GM19351 (cell line): ENCODE results near the gene MAGEA9.
"Not testable (repeated sequence)": the region's sequence is repeated elsewhere in the genome, so short reads cannot be mapped to it uniquely, and the experiment has no call there.

Experiments used
- ATAC-seq: cut with Tn5 transposase; IDR thresholded peaks from one replicate; pipeline ENCODE4 v1.9.1; 2021; ENCODE audit warnings: mild to moderate bottlenecking, moderate library complexity; ENCODE audit not compliant: unreplicated experiment

MAGEA9 gene, protein sequence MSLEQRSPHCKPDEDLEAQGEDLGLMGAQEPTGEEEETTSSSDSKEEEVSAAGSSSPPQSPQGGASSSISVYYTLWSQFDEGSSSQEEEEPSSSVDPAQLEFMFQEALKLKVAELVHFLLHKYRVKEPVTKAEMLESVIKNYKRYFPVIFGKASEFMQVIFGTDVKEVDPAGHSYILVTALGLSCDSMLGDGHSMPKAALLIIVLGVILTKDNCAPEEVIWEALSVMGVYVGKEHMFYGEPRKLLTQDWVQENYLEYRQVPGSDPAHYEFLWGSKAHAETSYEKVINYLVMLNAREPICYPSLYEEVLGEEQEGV

DNA sequence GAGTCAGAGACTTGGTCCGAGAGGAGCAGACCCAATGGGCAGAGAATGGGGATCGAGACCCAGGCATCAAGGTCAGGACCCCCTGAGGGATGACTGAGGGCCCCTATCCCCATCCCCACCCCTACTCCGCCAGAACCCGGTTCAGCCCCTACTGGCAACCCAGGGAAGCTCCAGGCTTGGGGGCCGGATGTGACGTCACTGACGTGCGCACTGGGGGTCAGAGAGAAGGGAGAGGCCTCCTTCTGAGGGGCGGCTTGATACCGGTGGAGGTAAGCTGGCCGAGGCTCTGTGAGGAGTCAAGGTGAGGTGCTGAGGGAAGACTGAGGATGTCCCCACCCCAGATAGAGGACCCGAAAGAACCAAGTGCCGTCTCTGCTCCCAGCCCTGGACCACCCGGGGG is at the start of gene MAGEA9:
Gene MAGEA9, plus strand, starts transcription at position 204 of the 400 bp plus-strand sequence. CDS start 4,281 bp downstream, outside the sequence.
- not testable (repeated sequence) for ATAC-seq

DNA sequence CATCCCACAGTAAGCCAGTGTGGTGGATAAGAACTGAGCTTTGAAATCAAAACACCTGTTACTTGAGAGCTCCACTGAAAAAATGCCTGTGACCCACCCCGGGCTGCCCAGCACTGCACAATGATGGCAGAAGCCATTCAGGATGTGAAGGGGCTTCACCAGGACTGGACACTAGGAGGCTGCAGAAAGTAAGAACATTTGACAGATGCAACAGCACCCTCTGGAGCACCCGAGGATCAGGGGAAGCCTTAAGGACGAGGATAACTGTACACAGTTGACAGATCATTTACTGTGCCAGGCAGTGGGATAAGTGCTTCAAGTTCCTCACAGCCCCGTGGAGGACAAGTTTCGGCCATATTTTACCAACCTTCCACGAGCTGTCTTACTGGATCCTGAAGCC is 39.5 kb upstream of the MAGEA9 start:
- ATAC-seq = not testable (repeated sequence)

DNA sequence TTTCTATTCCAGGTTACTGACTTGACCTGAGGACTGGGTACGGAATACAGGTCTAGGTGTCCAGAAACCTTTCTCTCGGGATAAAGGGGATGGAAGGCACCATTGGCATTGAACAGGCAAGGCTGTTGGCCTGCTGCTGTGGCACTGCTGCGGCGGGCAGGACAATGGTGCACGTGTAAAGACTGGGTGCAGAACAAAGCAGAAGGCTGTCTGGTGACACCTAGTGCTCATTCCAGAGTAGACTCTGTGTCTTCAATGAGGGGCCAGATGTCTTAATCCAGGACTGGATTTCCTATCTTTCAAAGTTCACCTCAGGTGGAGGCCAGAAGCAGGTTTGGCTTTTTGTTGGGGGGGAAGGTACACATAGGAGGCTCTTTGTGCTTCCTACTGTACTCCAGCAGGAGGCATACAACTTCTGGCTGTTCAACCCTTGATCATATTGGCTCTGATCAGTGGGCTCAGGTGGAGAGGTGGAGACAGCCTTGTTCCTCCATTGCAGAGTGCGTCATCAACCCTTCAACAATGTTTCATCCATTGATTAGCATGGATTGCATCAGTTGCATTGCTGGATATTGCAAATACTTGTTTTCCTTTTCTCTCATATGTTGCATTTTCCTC is 35.2 kb upstream of the MAGEA9 start:
- peak; percentile 58 for ATAC-seq

DNA sequence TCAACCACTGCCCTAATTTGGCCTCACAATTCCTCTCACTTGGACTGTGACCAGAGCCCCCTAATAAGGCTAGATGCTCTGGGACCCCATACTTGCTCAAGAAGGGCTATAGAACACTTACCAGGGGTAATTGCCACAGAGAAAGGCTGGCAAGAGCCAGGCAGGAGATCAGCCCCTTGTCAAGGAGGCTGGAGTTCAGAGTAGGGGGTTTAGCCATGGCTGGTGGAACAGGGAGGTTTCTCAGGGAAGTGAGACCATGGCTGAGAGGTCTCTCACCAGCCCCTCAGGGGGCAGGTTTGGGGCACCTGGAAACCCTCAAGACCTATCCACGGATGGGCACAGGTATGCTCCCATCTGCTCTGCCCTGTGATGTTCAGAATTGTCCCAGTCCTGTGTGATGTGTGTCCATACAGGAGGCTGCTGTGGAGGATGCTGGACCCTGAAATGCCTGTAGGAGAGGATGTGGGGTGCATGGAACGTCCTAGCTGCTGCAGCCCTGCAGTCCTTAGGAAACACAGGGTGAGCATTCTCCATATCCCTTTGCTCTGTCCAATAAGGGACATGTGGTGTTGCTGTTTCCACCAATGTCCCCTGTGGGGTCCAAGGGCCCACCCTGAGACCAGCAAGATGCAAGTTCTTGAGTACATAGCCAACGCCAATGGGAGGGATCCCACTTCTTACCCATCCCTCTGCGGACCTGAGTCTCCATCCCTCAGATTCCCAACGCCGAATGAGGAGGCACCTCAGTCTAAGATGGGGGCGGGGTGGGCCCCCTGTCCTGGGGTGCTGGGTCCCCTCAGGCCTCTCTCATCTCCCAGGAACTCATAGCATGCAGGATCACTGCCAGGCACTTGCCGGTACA is 24.3 kb upstream of the MAGEA9 start:
- no peak for ATAC-seq

DNA sequence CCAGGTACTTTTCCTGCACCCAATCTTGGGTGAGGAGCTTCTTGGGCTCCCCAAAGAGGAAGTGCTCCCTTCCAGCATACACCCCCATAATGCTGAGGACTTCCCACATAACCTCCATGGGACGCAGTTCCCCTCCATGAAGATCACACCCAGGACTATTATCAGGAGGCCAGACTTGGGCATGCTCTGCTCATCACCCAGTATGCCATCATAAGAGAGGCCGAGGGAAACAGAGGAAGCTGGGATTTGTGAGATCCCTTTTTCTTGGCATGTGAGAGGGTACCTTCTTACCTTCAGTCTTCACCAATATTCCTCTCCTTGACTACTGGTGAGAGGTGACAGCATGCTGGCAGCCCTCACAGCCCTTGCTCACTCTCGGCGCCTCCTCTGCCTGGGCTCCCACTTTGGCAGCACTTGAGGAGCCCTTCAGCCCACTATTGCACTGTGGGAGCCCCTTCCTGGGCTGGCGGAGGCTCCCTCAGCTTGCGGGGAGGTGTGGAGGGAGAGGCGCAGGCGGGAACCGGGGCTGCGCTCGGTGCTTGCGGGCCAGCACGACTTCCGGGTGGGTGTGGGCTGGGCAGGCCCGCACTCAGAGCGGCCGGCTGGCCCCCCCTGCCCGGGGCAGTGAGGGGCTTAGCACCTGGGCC is 23.5 kb upstream of the MAGEA9 start:
- ATAC-seq = no peak

DNA sequence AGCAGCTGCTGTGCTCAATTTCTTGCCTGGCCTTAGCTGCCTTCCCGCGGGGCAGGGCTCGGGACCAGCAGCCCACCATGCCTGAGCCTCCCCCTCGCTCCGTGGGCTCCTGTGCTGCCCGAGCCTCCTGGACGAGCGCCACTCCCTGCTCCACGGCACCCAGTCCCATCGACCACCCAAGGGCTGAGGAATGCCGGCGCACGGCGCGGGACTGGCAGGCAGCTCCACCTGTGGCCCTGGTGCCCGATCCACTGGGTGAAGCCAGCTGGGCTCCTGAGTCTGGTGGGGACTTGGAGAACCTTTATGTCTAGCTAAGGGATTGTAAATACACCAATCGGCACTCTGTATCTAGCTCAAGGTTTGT is 23.0 kb upstream of the MAGEA9 start:
- ATAC-seq = not testable (repeated sequence)

DNA sequence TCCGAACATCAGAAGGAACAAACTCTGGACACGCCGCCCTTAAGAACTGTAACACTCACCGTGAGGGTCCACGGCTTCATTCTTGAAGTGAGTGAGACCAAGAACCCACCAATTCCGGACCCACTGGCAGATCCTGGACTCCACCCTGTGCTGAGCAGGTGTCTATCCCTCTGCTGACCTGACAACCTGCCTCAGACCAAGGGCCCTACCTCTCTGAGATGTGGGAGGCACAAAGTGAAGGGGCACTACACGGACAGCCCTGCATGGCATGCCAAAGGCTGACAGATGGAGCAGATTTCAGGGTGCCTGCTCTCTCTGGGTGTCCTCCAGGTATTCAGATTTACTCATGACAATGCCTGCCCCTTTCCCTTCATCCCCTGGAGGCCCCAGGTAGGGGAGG is 21.9 kb upstream of the MAGEA9 start:
- ATAC-seq = no peak

DNA sequence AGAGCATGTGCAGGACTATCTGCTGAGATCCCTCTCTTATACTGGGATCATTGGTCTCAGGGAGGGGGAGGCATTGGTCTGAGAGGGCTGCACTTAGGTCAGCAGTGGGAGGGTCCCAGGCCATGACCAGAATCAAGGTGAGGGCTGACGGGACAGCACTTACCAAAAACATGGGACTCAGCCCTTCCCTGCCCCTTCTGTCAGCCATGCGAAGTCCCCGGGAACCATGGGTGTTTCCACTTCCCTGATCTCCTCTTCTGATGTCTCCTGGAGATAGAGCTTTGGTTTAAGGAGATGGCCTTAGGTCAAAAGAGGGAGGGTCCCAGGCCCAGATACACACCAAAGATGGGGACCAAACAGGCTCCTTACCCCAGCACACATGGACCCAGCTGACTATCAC is 20.8 kb upstream of the MAGEA9 start:
- ATAC-seq = no peak

DNA sequence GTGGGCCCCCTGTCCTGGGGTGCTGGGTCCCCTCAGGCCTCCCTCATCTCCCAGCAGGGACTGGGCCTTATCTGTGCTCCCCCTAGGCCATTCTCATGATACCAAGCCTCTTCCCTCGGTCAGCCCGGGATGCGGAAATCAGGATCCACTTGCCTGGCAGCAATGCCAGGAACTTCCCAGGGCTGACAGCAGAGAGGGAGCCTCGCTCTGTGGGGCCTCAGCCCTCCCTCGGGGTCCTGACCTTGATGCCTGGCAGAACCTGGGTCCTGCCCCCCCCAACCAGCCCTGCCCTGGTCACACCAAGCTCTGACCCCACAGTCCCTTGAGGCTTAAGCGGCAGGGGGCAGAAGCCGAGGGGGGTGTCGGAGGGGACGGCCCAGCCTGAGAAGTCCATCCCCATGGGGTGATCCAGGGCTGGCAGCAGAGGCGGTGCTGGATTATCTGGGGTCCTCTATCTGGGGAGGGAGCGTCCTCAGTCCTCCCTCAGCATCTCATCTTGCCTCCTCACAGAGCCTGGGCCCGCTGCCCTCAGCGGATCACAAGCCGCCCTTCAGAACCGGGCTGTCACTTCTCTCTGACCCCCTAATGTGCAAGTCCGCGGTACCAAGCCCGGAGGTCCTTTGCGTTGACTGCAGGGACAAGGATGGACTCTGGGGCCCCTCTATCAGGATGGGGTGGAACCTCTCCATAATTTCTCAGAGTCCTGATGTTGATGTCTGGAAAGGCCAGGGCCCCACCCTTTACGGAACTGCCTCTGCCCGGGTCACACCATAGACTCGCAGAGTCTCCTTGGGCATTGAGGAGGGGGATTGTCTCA is 19.7 kb upstream of the MAGEA9 start:
- ATAC-seq = not testable (repeated sequence)

DNA sequence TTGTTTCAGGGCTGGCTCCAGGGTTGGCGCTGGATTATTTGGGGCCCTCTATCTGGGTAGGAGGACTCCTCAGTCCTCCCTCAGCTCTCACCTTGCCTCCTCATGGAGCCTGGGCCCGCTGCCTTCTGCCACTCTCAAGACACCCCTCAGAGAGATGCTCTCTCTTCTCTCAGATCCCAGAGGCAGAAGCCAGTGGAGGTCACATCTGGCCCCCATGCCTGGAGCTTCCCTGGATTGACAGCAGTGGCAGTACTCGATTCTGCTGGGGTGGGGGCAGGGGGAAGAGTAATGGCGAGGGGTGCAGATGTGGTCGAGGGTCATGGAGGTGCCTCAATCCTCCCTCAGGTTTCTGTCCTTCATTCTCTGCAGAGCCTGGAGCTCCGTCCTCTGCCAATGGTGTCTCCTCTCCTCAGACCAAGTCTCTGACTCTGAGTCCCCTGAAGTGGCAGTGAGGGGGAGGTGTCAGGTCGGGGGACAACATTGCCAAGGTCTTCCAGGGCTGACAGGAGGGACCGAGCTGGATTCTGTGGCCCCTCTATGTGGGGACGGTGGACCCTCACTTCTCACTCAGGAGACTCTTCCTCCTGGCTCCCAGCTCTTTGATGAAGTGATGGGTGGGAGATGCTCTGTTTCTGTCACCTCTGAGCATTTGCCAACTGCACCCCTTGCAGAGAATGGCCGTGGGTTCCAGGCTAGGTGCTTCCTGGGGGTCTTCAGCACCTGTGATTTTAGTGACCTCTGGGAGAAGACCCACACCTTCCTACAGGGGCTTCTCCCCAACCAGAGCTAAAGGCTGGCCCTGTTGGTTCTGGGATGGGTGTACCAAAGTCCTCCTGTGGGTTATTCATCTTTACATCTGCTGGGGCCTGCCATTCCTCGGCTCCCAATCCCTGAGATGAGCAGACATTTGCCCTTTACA is 18.8 kb upstream of the MAGEA9 start:
- ATAC-seq = no peak

DNA sequence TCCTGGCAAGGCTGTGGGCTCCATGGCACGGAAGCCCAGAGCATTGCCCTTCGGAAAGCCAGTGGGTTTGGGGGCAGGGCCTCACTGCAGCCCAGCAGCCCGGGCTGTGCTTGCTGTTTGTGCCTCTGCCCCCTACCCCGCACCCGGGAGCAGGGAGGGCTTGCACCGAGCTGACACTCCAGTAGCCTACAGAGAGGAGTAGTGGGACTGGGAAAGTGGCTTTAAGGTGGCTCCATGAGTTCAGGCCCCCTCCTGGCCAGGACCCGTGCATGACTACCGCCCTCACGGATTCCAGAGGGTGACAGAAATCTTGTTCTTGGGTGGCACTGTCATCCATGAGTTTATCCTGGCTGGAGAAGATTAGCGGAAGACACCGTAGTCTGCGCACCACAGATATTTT is 11.4 kb upstream of the MAGEA9 start:
- not testable (repeated sequence) for ATAC-seq

DNA sequence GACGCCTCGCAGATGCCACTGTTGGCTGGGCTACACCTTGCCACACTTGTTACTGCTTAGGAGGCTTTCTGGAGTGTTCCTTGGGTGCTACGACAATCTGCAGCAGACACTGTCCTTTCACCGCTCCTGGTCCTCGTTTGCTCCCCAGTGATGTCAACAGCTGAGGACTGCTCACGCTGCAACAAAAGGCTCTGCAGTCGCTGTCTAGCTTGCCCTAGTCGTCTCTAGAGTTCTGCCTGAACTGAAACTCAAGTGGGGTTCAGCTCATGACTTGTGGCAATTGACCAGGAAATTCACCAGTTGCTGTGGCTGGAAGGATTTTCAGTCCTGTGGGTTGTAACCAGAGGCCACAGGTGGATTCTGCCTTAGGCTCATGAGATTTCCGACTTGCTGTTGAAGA is 8.7 kb upstream of the MAGEA9 start:
- ATAC-seq = not testable (repeated sequence)

DNA sequence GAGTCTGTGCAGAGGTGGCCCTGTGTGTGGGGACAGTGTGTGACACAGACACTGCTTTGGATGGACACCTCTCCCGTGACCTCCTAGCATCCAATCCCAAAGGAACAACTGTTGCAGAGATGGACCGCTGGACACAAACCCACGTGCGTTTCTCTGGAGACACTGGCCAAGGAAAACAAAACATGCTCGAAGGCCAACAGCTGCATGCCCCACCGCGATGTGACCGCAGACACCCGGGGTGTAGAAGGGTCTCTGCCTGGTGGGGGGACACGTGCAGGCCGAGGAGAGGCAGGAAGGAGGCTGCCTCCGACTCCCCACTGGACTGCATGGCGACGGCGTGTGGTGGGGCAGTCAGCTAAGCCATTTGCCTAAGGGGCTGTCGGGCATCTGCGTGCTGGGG is 8.0 kb upstream of the MAGEA9 start, which contains the start of gene HSFX1:
Gene HSFX1, plus strand, starts transcription at position 301 of the 400 bp plus-strand sequence. CDS start 614 bp downstream, outside the sequence.
- not testable (repeated sequence) for ATAC-seq

DNA sequence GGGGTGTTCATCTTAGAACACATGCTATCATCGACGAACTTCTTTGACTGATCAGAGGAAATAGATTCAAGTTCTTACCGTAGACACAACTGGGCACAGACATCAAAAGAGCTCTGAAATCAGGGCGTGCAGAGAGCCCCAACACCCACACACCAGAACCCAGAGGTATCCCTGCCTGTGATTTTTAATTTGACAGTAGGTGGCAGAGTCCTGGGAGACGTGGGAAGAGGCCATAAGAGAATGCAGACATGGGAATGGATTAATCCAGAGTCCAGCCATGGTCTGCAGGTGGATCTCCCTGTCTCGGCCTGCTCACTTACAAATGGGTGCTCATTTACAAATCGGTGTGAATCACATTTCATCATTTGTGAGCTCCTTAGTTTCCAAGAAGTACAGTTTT is 3.7 kb upstream of the MAGEA9 start:
- ATAC-seq = not testable (repeated sequence)

DNA sequence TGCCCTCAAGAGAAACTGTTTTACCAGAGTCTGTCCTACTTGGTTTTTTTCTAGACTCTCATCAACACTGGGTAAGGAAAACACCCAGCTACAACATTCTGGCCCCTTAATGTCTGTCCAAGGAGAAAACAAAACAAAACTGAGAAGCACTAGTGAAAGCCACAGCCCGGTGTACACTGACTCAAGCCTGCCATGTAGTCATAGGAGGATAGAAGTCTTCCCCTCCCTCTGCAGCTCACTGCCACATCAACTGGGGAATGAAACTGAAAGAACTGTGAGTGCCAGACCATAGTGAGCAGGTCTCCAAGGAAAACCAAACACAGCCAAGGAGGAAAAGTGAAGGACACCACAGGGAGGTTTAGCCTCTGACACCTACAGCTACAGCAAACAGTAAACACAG is 13.8 kb downstream of the MAGEA9 start:
- peak; percentile 99 for ATAC-seq

DNA sequence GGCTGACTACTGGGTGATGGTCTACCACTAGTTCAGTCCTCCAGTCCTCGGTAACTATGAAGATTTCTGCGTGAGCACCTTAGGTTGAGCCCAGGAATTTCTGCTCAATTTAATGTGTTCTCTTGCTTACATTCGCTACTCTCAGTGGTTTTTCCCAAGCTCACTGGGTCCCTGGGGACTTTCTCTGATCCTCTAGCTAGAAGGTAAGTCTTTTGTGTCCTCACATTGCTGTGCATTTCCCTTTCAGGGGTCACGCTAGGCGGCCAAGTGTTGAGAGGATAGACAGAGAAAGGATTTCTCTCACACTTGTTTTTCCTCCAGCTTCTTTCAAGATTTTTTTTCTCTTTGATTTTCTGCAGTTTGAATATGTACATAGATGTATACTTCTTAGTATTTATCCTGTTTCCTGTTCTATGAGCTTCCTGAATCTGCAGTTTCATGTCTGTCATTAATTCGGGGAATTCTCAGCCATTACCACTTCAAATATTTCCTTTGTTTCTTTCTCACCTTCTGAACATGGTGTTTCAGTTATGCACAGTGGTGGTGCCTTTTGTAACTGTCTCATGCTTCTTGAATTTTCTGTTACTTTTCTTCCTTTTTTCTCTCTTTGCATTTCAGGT is 17.5 kb downstream of the MAGEA9 start:
- no peak for ATAC-seq

DNA sequence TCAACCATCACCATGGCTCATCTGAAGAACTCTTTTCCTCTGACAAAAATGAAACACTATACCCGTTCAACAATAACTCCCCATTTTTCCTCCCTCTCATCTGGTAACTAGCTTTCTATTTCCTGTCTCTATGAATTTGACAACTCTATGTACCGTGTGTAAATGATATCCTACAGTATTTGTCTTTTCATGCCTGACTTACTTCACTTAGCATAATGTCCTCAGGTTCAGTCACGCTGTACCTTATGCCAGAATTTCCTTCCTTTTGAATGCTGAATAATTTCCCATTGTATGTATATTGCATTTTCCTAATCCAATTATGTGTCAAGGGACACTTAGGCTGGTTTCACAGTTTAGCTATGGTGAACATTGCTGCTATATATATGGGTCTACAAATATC is 18.2 kb downstream of the MAGEA9 start:
- ATAC-seq = no peak

DNA sequence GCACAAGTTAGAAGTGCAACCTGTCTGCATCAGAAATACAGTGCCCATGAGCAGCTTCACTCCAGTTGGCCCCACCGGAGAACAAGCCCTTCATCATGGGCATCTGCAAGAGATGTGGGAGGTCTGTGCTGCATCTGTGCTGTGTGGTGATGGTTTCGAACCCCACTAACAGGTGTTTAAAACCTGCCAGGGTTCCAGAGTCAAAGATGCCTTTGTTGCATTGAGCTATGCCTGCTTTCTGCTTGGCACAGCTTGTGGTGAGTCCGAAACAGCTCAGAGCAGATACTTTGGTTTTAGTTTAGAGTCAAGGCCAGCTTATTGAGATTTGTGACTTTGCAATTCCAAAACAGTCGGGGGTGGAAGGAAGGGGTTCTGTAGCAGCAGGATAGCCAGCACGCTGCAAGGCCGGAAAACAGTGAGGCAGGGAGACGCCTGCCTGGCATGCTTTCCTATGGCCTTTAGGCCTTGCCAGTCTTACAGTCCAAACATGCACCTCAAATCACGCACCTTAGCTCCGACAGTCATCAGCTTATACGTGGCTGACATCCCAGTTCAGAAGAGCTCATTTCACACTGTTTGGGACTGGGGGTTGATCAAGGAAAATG is 21.8 kb downstream of the MAGEA9 start:
- no peak for ATAC-seq
